Memory B cell (primary cell): ENCODE data around the gene EXOC4.

Experiments
- ATAC-seq: fragments of 150-1000 bp; cut with Tn5 transposase; 2 replicates; pipeline ENCODE4 v1.10.0; 2021; ENCODE audit warnings: low read depth, mild to moderate bottlenecking, moderate library complexity
- DNase-seq, 2 donors: peaks; one replicate each; pipeline ENCODE4 v3.0.0; 2022; ENCODE audit warnings: low spot score in 2 of 2
- H3K27ac Mint-ChIP-seq: one replicate; pipeline ENCODE4 v1.8.0; 2022; ENCODE audit warnings: mild to moderate bottlenecking, moderate library complexity, mixed read lengths
- H3K27me3 Mint-ChIP-seq: one replicate; pipeline ENCODE4 v1.8.0; 2022; ENCODE audit warnings: mixed read lengths
- H3K36me3 Mint-ChIP-seq: one replicate; pipeline ENCODE4 v1.8.0; 2022; ENCODE audit warnings: mild to moderate bottlenecking, mixed read lengths
- H3K4me1 Mint-ChIP-seq: one replicate; pipeline ENCODE4 v1.8.0; 2022; ENCODE audit warnings: mixed read lengths
- H3K4me3 Mint-ChIP-seq: one replicate; pipeline ENCODE4 v1.8.0; 2022; ENCODE audit warnings: mild to moderate bottlenecking, moderate library complexity, mixed read lengths
- H3K9me3 Mint-ChIP-seq: one replicate; pipeline ENCODE4 v1.8.0; 2022; ENCODE audit warnings: mixed read lengths

The EXOC4 gene

DNA sequence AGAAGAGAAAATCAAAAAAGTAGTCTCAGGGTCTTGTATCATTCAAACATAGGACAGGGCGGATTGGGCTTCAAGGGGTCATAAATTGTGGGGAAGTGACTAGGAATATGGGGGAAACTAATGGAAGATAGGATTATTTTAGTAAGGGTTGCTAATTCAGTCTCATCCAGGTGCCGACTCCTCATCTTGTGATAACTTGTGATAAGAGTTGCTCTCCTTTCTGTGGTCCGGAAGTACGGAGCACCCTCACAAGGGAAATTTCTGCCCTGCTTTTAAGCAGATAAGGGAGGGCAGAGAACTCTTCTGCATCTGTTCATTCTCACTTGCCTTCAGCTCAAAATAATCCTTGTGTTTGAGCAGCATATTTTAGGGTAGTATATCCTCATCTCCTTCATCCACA, 437.9 kb downstream of the EXOC4 start:
- Mint-ChIP-seq H3K4me1 (peaks cover 4% of the 10 kb centered on the region), H3K4me3 (no peak overlapping the region), H3K9me3 (no peaks in the 10 kb centered on the region), H3K27me3 (no peaks in the 10 kb centered on the region), H3K36me3 (peaks cover 11% of the 10 kb centered on the region), H3K27ac (no peak overlapping the region)
- DNase-seq (no peak), ATAC-seq (no peak)

DNA sequence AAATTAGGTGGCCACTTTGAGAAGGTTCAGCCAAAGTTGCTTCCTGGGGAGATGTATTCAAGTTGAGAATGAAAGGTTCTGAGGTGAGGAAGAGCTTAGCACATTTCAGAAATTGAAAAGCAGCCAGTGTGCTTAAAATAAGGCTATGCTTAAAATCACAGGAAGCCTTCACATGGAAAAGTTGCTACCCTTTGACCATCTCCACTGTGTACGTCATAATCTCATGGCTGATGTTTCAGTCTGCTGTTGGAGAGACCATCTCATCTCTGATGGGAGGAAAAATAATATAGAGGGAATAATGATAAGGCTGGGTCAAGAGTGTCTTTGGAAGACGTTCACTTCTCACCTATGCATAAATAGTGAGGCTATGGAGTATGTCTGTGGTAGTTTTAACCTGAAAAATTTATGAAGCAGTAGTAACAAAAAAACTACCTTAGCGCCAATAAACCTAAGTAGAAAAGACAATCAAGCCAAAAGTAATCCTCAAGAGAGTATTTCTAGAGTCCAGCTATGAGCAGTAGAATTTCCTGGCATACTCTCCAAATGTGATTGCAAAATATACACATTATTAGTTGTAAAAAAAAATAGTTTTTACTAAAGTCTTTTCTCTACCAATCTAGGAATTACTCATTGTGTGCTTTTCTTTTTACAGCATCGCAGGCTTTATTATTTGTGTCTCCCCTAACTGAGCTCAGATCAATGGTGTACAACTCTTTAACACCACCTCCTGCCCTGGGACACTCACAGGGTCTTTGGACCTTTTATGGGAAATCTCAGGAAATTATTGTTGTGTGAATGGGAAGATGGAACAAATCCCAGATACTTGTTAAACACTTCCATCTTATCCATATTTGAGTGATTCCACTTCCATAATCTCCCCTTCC, 439.1 kb downstream of the EXOC4 start:
- Mint-ChIP-seq H3K9me3 (no peaks in the 10 kb centered on the region), H3K27ac (no peak overlapping the region), H3K4me3 (no peak overlapping the region), H3K36me3 (peaks cover 7% of the 10 kb centered on the region), H3K4me1 (peaks cover 4% of the 10 kb centered on the region), H3K27me3 (no peaks in the 10 kb centered on the region)
- no peak for DNase-seq
- no peak for ATAC-seq

DNA sequence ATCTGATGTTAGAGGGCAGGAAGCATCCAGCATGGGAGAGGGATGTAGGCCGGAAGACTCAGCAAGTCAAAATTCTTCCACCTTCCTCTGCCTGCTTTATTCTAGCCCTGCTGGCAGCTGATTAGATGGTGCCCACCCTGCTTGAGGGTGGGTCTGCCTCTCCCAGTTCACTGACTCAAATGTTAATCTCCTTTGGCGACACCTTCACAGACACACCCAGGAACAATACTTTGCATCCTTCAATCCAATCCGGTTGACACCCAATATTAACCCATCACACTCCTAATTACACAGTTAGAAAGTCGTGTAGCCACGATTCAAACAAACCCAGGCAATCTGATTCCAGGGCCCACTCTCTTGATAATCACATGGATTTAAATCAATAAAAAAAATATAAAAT, 440.4 kb downstream of the EXOC4 start:
- DNase-seq: no peak
- H3K4me3 Mint-ChIP-seq: no peak overlapping the region
- no peak for ATAC-seq
- no peak overlapping the region for H3K27ac Mint-ChIP-seq
- no peaks in the 10 kb centered on the region for H3K27me3 Mint-ChIP-seq
- H3K9me3 Mint-ChIP-seq: no peaks in the 10 kb centered on the region
- H3K36me3 Mint-ChIP-seq: peaks cover 6% of the 10 kb centered on the region
- H3K4me1 Mint-ChIP-seq: peaks cover 2% of the 10 kb centered on the region

DNA sequence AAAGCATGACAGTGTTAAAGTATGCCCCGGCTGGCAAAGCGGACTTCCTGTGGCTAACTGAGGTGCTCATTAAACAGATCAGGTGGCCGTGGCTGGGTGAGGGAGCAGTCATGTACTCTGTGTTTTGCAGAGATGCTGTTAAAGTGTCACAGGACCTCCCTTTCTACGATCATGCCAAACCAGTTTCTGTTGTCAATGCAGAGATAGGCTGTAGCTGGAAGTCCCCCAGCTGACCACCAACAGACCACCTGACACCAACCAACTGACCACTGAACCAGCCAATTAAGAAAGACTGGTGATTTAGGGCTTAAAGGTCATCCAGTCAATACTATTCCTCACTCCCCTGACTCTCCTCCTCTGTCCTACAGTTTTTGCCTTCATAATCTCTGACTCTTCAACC, 443.2 kb downstream of the EXOC4 start:
- ATAC-seq: no peak
- Mint-ChIP-seq H3K4me3 (no peak overlapping the region), H3K9me3 (no peaks in the 10 kb centered on the region), H3K27ac (no peak overlapping the region), H3K4me1 (peaks cover 2% of the 10 kb centered on the region), H3K27me3 (no peaks in the 10 kb centered on the region), H3K36me3 (peaks cover 3% of the 10 kb centered on the region)
- DNase-seq: no peak

DNA sequence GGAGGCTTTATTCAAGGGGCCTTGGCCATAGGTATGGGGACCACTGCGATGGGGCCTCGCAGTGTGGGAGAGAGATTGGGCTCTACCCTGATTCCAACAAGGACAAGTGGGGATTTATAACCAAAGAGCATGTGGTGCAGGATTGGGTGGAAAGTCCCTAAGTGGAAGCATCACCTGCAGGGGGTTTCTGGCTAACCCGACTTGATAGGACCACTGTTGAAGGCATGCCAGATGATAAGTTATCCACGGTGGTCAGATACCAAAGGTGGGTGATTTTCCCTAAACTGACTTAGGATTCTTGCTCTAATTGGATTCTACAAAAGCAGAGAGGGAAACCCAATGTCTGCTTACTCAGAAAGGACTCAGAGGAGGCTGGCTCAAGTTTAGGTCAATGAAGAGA, 444.7 kb downstream of the EXOC4 start:
- peaks cover 6% of the 10 kb centered on the region for H3K36me3 Mint-ChIP-seq
- no peak overlapping the region for H3K4me3 Mint-ChIP-seq
- peaks cover 2% of the 10 kb centered on the region for H3K4me1 Mint-ChIP-seq
- no peaks in the 10 kb centered on the region for H3K9me3 Mint-ChIP-seq
- H3K27me3 Mint-ChIP-seq: no peaks in the 10 kb centered on the region
- DNase-seq (no peak), ATAC-seq (no peak)
- no peak overlapping the region for H3K27ac Mint-ChIP-seq

DNA sequence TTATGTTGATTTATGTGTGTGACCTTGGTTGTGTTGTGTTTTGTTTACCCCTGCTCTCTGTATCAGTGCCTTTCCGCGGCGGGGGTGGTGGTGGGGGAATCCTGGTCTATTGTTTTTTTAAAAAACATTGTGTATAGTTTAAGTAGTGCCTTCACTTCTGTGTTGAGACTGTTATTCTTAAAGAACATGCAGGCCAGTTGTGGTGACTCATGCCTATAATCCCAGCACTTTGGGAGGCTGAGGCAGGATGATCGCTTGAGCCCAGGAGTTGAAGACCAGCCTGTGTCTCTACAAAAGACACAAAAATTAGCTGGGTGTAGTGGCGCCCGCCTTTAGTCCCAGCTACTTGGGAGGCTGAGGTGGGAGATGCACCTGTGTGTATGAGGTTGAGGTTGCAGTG, 445.2 kb downstream of the EXOC4 start:
- Mint-ChIP-seq H3K4me1 (peaks cover 2% of the 10 kb centered on the region), H3K27ac (no peak overlapping the region), H3K4me3 (no peak overlapping the region), H3K27me3 (no peaks in the 10 kb centered on the region), H3K9me3 (no peaks in the 10 kb centered on the region), H3K36me3 (peaks cover 11% of the 10 kb centered on the region)
- DNase-seq (no peak), ATAC-seq (no peak)

DNA sequence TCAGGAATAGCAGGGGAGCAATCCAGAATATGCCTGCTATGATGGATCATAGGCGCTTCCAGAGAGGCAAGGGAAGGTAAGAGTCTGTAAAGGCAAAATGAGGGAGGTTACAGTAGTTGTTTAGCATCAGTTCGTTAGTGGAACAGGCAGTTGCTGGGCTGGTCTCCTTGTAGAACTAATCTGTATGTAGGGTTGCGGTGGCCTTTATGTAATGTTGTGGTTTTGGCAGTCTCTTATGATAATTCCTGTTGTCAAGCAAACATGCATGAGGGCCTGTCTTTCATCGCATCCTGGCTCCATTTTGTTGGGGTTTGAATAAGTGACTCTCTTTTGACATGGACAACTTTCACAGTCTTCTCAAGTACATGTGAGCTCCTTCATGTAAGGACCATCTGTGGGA, 446.5 kb downstream of the EXOC4 start:
- no peak overlapping the region for H3K4me3 Mint-ChIP-seq
- DNase-seq (no peak), ATAC-seq (no peak)
- H3K9me3 Mint-ChIP-seq: no peaks in the 10 kb centered on the region
- peaks cover 2% of the 10 kb centered on the region for H3K4me1 Mint-ChIP-seq
- H3K27ac Mint-ChIP-seq: no peak overlapping the region
- peaks cover 15% of the 10 kb centered on the region for H3K36me3 Mint-ChIP-seq
- H3K27me3 Mint-ChIP-seq: no peaks in the 10 kb centered on the region

DNA sequence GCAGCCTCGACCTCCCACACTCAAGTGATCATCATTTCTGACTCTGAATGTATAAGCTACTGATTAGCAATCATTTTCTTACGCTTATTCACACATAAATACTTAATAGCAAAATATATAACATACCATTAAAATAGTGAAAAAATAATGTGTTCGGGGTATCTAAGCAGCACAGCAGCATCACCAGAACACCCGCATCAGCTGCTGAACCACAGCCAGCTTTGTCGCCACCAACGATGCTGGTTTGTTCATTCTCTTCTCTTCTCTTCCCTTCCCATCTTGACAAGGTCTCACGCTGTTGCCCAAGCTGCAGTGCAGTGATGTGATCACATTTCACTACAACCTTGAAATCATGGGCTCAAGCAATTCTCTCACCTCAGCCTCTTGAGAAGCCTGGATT, 449.2 kb downstream of the EXOC4 start:
- H3K36me3 Mint-ChIP-seq: peaks cover 16% of the 10 kb centered on the region
- no peak for DNase-seq
- H3K9me3 Mint-ChIP-seq: no peaks in the 10 kb centered on the region
- no peak for ATAC-seq
- no peak overlapping the region for H3K27ac Mint-ChIP-seq
- H3K4me3 Mint-ChIP-seq: no peak overlapping the region
- no peaks in the 10 kb centered on the region for H3K4me1 Mint-ChIP-seq
- H3K27me3 Mint-ChIP-seq: no peaks in the 10 kb centered on the region

DNA sequence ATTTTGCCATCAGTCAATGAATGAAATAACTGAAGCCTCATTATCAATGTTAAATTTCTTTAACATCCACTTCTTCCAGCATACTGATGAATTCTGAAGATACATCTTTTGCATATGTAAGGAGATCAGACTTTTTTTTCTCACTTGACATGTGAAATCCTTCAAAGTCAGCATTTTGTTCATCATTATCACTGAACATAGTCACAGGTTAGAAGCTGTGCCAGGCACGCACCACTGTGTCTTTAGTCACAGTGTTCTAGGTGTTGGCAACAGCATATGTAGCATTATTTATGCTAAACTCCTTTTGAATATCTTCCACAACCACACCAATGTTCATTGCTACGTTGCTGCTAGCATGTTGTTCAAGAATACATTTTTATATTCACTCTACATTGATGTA, 450.1 kb downstream of the EXOC4 start:
- H3K27ac Mint-ChIP-seq: no peak overlapping the region
- no peak for ATAC-seq
- H3K36me3 Mint-ChIP-seq: peaks cover 16% of the 10 kb centered on the region
- H3K9me3 Mint-ChIP-seq: no peaks in the 10 kb centered on the region
- H3K4me1 Mint-ChIP-seq: no peaks in the 10 kb centered on the region
- no peak for DNase-seq
- no peaks in the 10 kb centered on the region for H3K27me3 Mint-ChIP-seq
- no peak overlapping the region for H3K4me3 Mint-ChIP-seq

DNA sequence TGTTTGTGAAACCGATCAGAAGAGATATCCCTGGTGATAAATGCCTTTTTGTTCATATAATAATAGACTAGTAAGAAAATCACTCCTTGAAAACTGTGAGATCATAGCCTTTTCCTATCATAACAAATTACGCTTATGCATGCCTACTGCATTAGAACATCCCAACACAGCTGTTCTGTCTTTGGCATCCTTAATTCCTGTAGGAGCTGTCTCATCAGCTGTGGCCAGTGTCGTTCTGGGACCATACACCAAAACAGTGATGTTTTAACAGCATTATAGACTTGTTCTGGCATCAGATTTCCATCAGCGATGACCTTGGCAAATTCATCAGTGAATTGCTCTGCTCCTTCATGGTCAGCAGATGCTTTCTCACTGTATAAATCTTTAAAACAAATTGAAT, 450.7 kb downstream of the EXOC4 start:
- ATAC-seq (no peak), DNase-seq (no peak)
- H3K27me3 Mint-ChIP-seq: no peaks in the 10 kb centered on the region
- H3K4me3 Mint-ChIP-seq: no peak overlapping the region
- no peaks in the 10 kb centered on the region for H3K9me3 Mint-ChIP-seq
- no peaks in the 10 kb centered on the region for H3K4me1 Mint-ChIP-seq
- peaks cover 17% of the 10 kb centered on the region for H3K36me3 Mint-ChIP-seq
- no peak overlapping the region for H3K27ac Mint-ChIP-seq

DNA sequence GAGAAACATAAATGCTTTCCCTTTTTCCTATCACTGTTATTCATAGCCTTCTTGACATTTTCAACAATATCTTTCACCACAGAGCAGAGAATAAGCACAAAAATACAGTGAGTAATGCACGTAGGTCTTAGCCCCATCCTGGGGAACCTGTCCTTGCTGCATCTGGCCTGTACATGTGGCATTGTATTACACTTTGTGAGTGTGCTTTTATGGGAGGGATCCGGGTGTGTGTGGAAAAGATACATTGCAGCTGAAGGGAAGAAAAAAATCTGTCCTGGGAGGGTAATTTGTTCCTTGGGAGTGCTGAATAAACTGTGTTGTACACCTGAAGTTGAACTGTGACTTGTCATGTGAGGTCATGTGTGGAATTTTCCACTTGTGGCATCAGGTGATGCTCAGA, 451.6 kb downstream of the EXOC4 start:
- no peaks in the 10 kb centered on the region for H3K4me1 Mint-ChIP-seq
- peaks cover 21% of the 10 kb centered on the region for H3K36me3 Mint-ChIP-seq
- H3K27ac Mint-ChIP-seq: no peak overlapping the region
- DNase-seq: no peak
- H3K4me3 Mint-ChIP-seq: no peak overlapping the region
- ATAC-seq: no peak
- no peaks in the 10 kb centered on the region for H3K9me3 Mint-ChIP-seq
- no peaks in the 10 kb centered on the region for H3K27me3 Mint-ChIP-seq

DNA sequence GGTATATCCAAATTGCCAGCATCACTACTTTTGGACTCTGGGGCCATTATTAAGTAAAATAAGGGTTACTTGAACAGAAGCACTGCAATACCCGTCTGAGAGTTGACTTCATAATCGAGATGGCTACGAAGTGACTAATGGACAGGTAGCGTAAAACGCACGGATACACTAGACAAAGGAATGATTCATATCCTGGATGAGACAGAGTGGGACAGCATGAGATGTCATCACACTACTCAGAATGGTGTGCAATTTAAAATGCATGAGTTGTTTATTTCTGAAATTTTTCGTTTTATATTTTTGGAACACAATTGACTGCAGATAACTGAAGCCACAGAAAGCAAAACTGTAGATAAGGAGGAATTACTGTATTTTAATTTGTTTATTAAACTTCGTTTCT, 452.7 kb downstream of the EXOC4 start:
- no peak overlapping the region for H3K27ac Mint-ChIP-seq
- H3K36me3 Mint-ChIP-seq: peaks cover 21% of the 10 kb centered on the region
- H3K4me3 Mint-ChIP-seq: no peak overlapping the region
- no peaks in the 10 kb centered on the region for H3K9me3 Mint-ChIP-seq
- H3K4me1 Mint-ChIP-seq: no peaks in the 10 kb centered on the region
- ATAC-seq (no peak), DNase-seq (no peak)
- H3K27me3 Mint-ChIP-seq: no peaks in the 10 kb centered on the region

DNA sequence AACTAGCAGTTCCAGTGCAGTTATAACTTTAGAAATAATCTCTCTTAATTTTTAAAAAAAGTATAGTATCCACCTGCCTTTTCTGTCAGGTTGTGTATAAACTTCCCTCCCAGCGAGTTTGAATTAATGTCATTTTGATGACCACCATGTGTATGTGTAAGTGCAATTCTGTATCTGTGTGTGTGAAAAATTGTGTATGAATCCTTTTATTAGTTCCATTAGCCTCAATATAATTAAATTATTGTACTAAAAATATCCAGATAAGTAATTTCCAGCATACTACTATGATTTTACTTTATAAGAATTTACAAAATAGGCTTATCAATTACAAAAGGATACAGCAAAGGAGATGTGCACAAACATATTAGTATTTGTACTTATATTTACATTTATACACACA, 453.1 kb downstream of the EXOC4 start:
- H3K4me3 Mint-ChIP-seq: no peak overlapping the region
- ATAC-seq (no peak), DNase-seq (no peak)
- H3K9me3 Mint-ChIP-seq: no peaks in the 10 kb centered on the region
- no peaks in the 10 kb centered on the region for H3K27me3 Mint-ChIP-seq
- no peaks in the 10 kb centered on the region for H3K4me1 Mint-ChIP-seq
- H3K27ac Mint-ChIP-seq: no peak overlapping the region
- H3K36me3 Mint-ChIP-seq: peaks cover 21% of the 10 kb centered on the region

DNA sequence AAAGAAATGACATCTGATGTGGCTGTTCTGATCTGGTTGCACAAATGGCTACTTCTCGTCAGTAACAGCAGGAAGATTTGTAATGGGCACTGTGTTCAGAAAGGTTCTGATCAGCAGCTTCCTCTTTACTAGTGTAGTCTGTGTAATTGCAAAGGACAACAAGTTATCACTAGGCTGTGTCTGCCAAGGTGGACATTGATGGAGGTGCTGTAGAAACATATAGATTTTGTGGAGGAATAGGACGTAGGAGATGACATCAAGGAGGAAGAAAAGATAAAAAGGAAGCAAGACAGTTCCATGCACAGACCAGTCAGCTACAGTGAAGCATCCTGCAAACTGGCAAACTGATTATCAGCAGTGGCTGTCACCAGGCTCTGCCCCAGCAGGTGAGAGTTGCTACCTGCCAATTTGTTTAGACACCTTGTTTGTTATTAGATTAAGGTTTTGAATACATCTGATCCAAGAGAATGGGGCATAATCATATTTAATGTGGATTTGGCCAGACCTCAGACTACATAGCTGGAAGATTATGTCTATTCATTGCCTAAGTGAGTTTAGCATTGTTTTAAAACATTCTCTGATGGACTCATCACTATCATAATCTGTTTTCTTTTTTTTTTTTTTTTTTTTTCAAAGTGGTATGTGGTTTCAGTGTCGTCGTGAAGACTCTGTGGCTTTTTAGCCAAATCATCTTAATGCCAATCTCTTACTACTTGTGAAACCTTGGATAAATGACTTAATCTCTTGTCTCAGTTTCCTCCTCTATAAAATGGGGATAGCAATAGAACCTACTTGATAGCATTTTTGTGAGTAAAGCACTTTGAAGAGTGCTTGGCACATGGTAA, 456.4 kb downstream of the EXOC4 start:
- Mint-ChIP-seq H3K27ac (no peak overlapping the region), H3K9me3 (no peaks in the 10 kb centered on the region), H3K4me3 (no peak overlapping the region), H3K27me3 (no peaks in the 10 kb centered on the region), H3K4me1 (no peaks in the 10 kb centered on the region), H3K36me3 (peaks cover 14% of the 10 kb centered on the region)
- DNase-seq (no peak), ATAC-seq (no peak)
